ENCODE data around the gene KRAS.

- TF ChIP-seq POLR2A (IDR thresholded peaks at IDR 0.05; ENCODE audit: low read depth, low read length) (no peak), CTCF (IDR thresholded peaks at IDR 0.05; ENCODE audit: extremely low read depth in 1 of 2, insufficient read depth in 1 of 2, low read depth in 1 of 2, low read length in 2 of 2) (no peak)
Observed at GRCh38 chr12:25278269-25278668, 27.5 kb upstream of the KRAS start.
